ENCODE data around the gene ARMC5.
"Not testable (repeated sequence)": the region's sequence is repeated elsewhere in the genome, so short reads cannot be mapped to it uniquely, and the experiment has no call there.

The ARMC5 gene

GRCh38 chr16:31499928-31500327 is 40.6 kb downstream of the ARMC5 start:
- DNase-seq (ENCODE audit: low read depth) = no peak

- DNase-seq (ENCODE audit: low read depth) = no peak
Measured at GRCh38 chr16:31501226-31501965, 42.1 kb downstream of the ARMC5 start.

- DNase-seq (ENCODE audit: low read depth) = no peak
Measured at GRCh38 chr16:31501966-31502348, 42.7 kb downstream of the ARMC5 start.

- no peak for DNase-seq (ENCODE audit: low read depth)
Measured at GRCh38 chr16:31502981-31503380, 43.7 kb downstream of the ARMC5 start.

GRCh38 chr16:31503555-31503954 is 44.3 kb downstream of the ARMC5 start:
- DNase-seq (ENCODE audit: low read depth) = not testable (repeated sequence)

- DNase-seq (ENCODE audit: low read depth) = no peak
Measured at GRCh38 chr16:31504159-31504558, 44.9 kb downstream of the ARMC5 start.

- no peak for DNase-seq (ENCODE audit: low read depth)
Measured at GRCh38 chr16:31505483-31505882, 46.2 kb downstream of the ARMC5 start.

GRCh38 chr16:31507617-31507928 is 48.3 kb downstream of the ARMC5 start:
- no peak for DNase-seq (ENCODE audit: low read depth)

- peak; percentile 71 for DNase-seq (ENCODE audit: low read depth)
Measured at GRCh38 chr16:31507929-31508705, 48.8 kb downstream of the ARMC5 start, which contains the start of gene RUSF1. Gene RUSF1 (minus strand): TSS chr16:31508391. CDS start chr16:31508373, 18 bp downstream.

- no peak for DNase-seq (ENCODE audit: low read depth)
Measured at GRCh38 chr16:31508706-31509195, 49.5 kb downstream of the ARMC5 start.

GRCh38 chr16:31513126-31513525 is 53.8 kb downstream of the ARMC5 start:
- DNase-seq (ENCODE audit: low read depth) = no peak

GRCh38 chr16:31513884-31514283 is 54.6 kb downstream of the ARMC5 start:
- no peak for DNase-seq (ENCODE audit: low read depth)
